T-helper 17 cell (primary cell): Measurements from ENCODE around the gene TFRC. TPM values are rescaled to one million over a fixed set of nuclear protein-coding genes. Genes with fewer than 3 reads are reported as not detected.
"Not testable (repeated sequence)": the region's sequence is repeated elsewhere in the genome, so short reads cannot be mapped to it uniquely, and the experiment has no call there.

Experiments
- ATAC-seq: fragments of 150-1000 bp; cut with Tn5 transposase; 2 replicates; pipeline ENCODE4 v1.10.0; 2021; ENCODE audit warnings: mild to moderate bottlenecking, moderate library complexity
- DNase-seq, 3 donors: peaks; one replicate each; pipeline versions ENCODE4 v3.0.0 to v3.0.0-alpha.2; 2020 to 2021
- H3K9me3 ChIP-seq: one replicate; pipeline ENCODE4 v1.7.0; 2013; ENCODE audit warnings: low read length, mild to moderate bottlenecking; ENCODE audit not compliant: control insufficient read depth, poor library complexity, severe bottlenecking
- H3K27ac Mint-ChIP-seq: one replicate; pipeline ENCODE4 v1.8.0; 2022; ENCODE audit warnings: mild to moderate bottlenecking, moderate library complexity, mixed read lengths
- H3K27me3 Mint-ChIP-seq: one replicate; pipeline ENCODE4 v1.8.0; 2022; ENCODE audit warnings: mixed read lengths
- H3K36me3 Mint-ChIP-seq: one replicate; pipeline ENCODE4 v1.8.0; 2022; ENCODE audit warnings: low read depth, mixed read lengths
- H3K4me1 Mint-ChIP-seq: one replicate; pipeline ENCODE4 v1.8.0; 2022; ENCODE audit warnings: mild to moderate bottlenecking, mixed read lengths
- H3K4me3 Mint-ChIP-seq: one replicate; pipeline ENCODE4 v1.8.0; 2022; ENCODE audit warnings: mild to moderate bottlenecking, moderate library complexity, mixed read lengths
- total RNA-seq, 4 donors: library from RNA in 2 of 4; stranded (reverse) in 2 of 4; gene quantifications; one replicate each; pipeline ENCODE4 v1.2.3 and lab custom pipeline; 2022 to 2026

The TFRC gene
- total RNA-seq, 2 donors from 2014 or later, result 218 to 221 TPM

DNA sequence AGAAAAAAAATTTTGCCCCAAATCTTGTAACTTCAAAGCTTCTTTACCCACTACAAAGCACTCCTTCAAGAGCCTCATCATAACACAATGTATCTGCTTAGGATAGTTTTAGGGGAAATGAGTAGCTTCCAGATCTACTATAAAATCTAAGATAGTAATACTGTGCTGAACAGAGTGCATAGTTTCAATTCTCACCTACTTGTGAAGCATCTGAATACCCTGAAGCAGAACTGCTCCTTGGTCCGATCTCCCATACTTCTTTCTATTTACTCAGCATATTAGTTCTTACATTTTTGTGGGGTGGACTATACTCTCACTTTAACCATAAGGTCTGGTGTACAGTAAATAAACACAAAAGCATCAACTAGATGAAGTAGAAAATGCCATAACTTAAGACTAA lies 9.6 kb downstream of the TFRC start:
- Mint-ChIP-seq H3K27me3 (no peaks in the 10 kb centered on the region), H3K36me3 (peaks cover 5% of the 10 kb centered on the region), H3K4me3 (no peak overlapping the region), H3K4me1 (peaks cover 10% of the 10 kb centered on the region), H3K27ac (no peak overlapping the region)
- ATAC-seq (no peak), DNase-seq (no peak)
- H3K9me3 ChIP-seq, result no peaks in the 10 kb centered on the region

DNA sequence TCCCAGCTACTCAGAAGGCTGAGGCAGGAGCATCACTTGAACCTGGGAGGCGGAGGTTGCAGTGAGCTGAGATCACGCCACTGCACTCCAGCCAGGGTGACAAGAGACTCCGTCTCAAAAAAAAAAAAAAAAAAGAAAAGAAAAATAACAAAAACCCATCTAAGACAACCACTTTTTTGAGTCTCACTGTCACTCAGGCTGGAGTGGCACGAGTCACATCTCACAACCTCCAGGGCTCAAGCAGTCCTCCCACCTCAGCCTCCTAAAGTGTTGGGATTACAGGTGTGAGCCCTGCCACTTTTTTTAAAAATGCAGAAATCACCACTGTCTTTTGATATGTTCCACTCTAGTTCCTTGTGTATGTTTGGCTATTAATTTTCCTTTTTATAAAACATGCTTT lies 13.1 kb downstream of the TFRC start:
- H3K9me3 ChIP-seq, ATAC-seq, H3K27ac Mint-ChIP-seq, H3K27me3 Mint-ChIP-seq, H3K4me1 Mint-ChIP-seq, H3K36me3 Mint-ChIP-seq, DNase-seq, H3K4me3 Mint-ChIP-seq: not testable (repeated sequence)

DNA sequence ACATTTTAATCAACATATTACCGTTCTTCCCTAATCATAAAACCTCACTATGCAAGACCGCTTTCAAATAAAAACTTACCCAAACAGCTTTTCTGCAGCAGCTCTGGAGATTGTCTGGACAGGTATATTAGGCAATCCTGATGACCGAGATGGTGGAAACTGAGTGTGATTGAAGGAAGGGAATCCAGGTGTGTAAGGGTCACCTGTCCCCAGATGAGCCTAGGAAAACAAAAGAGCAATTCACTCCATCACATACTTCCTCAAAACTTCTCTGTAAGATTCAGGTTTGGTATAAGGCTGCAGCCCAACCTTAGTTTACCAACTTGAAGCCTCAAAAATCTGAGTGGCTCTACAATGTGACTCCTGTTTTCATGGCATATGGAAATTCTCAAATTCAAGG lies 14.5 kb downstream of the TFRC start:
- Mint-ChIP-seq H3K27ac (no peak overlapping the region), H3K27me3 (no peaks in the 10 kb centered on the region), H3K4me3 (no peak overlapping the region), H3K36me3 (peaks cover 6% of the 10 kb centered on the region), H3K4me1 (peaks cover 3% of the 10 kb centered on the region)
- ATAC-seq (no peak), DNase-seq (no peak)
- no peaks in the 10 kb centered on the region for H3K9me3 ChIP-seq

DNA sequence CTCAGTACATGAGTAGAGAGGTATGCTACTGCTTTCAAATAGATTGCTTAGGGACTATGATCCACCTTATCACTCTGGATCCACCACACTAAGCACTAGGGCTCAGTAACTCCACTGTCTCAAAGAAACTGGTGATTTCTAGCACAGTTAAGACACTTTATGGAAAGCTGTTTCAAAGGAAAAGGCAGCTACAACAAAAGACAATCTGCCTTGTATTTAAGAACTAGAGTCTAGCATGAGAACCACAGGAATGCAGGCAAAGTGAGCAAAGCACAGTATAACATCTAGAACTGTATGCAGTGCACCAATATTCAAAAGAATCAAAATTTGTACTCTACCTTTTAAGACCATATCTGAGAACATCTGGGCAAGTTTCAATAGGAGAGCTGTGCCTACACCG lies 17.9 kb downstream of the TFRC start:
- Mint-ChIP-seq H3K4me3 (no peak overlapping the region), H3K27ac (peak overlapping the region; percentile 83), H3K36me3 (peaks cover 12% of the 10 kb centered on the region), H3K4me1 (peaks cover 5% of the 10 kb centered on the region), H3K27me3 (no peaks in the 10 kb centered on the region)
- H3K9me3 ChIP-seq, result no peaks in the 10 kb centered on the region
- no peak for DNase-seq
- ATAC-seq, result no peak

DNA sequence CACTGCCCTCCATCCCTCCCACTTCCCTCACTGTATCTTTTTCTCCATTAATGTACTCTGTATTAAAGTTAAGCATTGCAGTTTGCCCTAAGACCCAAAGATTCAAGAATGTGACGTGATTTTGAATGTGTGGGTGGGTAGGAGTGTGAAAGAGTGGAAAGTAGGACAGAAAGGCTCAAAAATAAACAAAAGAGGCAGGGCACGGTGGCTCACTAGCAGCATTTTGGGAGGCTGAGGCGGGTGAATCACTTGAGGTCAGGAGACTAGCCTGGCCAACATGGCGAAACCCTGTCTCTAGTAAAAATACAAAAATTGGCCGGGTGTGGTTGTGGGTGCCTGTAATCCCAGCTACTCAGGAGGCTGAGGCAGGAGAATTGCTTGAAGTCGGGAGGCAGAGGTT lies 18.4 kb downstream of the TFRC start:
- Mint-ChIP-seq H3K4me3 (no peak overlapping the region), H3K36me3 (peaks cover 12% of the 10 kb centered on the region)

DNA sequence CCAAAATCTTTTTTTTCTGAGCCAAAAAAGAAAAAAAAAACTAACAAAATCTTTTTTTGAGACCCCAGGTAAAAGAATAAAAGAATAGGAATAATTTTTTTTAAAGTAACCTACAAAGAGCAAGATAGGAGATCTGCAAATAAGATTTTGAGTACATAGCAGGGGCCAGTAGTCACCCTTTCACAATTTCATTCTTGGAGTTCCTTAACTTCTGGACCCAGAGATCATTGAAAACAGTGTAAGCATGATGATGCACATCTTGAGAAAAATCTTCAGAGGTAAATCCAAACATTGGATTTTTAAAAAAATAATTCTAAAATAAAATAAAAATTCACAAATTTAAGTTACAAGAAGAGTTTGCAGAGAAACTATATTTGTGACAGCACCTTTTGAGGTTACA lies 18.8 kb downstream of the TFRC start:
- H3K4me1 Mint-ChIP-seq, result peaks cover 5% of the 10 kb centered on the region
- H3K4me3 Mint-ChIP-seq, result no peak overlapping the region
- DNase-seq (no peak), ATAC-seq (no peak)
- H3K27ac Mint-ChIP-seq, result peak overlapping the region; percentile 83
- H3K27me3 Mint-ChIP-seq, result no peaks in the 10 kb centered on the region
- H3K36me3 Mint-ChIP-seq, result peaks cover 12% of the 10 kb centered on the region
- no peaks in the 10 kb centered on the region for H3K9me3 ChIP-seq

More for the DNA sequence above, 18.4 kb downstream of the TFRC start:
- peaks cover 5% of the 10 kb centered on the region for H3K4me1 Mint-ChIP-seq
- peak overlapping the region; percentile 83 for H3K27ac Mint-ChIP-seq
- ATAC-seq (no peak), DNase-seq (no peak)
- H3K9me3 ChIP-seq, result no peaks in the 10 kb centered on the region
- no peaks in the 10 kb centered on the region for H3K27me3 Mint-ChIP-seq

DNA sequence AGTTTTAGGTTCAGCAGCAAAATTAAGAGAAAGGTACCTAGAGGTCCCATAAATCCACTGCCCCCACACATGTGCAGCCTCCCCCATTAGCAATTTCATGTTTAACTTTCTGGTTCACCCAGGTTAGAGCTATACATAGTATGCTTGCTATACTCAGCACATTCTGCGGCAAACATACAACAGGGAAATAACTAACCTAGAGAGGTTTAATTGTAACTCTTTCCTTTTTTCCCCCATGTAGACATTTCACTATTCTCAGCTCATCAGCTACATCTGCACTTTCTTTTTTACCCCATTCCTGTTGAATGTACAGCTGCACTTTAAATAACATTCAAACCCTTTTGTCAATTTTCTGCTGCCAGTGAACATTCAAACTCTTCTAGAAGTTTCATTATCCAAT lies 21.1 kb downstream of the TFRC start:
- H3K9me3 ChIP-seq, result no peaks in the 10 kb centered on the region
- ATAC-seq (no peak), DNase-seq (no peak)
- H3K4me3 Mint-ChIP-seq, result no peak overlapping the region
- H3K27ac Mint-ChIP-seq, result peak overlapping the region; percentile 27
- no peaks in the 10 kb centered on the region for H3K27me3 Mint-ChIP-seq
- H3K36me3 Mint-ChIP-seq, result peaks cover 10% of the 10 kb centered on the region
- H3K4me1 Mint-ChIP-seq, result peaks cover 5% of the 10 kb centered on the region

DNA sequence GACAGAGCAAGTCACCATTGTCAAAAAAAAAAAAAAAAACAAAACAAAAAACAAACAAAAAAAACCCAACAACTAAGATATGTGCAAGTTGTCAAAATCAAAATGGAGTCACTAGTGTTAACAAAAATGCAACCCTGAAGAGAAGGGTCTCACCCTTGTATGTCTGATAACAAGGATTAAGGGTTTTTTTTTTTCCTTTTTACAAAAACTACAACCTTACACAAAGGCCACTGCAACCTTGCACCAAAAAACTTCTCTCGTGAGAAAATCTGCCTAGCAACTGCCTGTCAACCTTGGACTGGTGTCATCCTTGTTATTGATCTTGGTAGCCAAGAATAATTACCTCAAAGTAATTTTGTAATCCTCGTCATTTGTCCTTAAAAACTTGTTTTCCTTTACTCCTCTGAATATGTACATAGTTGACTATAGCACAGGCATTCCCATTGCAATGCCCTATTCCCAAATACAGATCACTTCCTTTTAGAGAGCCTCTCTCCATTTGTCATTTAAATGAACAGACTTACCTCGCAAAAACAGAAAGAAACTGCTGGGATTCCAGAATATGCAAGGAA lies 24.0 kb downstream of the TFRC start:
- Mint-ChIP-seq H3K36me3 (peaks cover 10% of the 10 kb centered on the region), H3K27me3 (no peaks in the 10 kb centered on the region), H3K4me1 (peaks cover 6% of the 10 kb centered on the region), H3K27ac (peak overlapping the region; percentile 51), H3K4me3 (no peak overlapping the region)
- ATAC-seq, result no peak
- no peak for DNase-seq
- no peaks in the 10 kb centered on the region for H3K9me3 ChIP-seq

DNA sequence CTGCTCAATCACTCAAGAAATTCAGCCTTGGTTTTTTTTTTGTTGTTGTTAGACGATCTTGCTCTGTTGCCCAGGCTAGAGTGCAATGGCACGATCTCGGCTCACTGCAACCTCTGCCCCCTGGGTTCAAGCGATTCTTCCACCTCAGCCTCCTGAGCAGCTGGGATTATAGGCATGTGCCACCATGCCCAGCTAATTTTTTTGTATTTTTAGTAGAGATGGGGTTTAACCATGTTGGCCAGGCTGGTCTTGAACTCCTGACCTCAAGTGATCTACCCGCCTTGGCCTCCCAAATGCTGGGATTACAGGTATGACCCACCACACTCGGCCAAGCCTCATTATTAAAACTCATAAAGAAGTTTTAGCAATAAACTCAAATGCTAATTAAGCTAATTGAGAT lies 25.5 kb downstream of the TFRC start:
- not testable (repeated sequence) for H3K4me1 Mint-ChIP-seq, ATAC-seq, H3K27me3 Mint-ChIP-seq, DNase-seq, H3K4me3 Mint-ChIP-seq, H3K9me3 ChIP-seq
- Mint-ChIP-seq H3K36me3 (peaks cover 10% of the 10 kb centered on the region), H3K27ac (peak overlapping the region; percentile 51)

DNA sequence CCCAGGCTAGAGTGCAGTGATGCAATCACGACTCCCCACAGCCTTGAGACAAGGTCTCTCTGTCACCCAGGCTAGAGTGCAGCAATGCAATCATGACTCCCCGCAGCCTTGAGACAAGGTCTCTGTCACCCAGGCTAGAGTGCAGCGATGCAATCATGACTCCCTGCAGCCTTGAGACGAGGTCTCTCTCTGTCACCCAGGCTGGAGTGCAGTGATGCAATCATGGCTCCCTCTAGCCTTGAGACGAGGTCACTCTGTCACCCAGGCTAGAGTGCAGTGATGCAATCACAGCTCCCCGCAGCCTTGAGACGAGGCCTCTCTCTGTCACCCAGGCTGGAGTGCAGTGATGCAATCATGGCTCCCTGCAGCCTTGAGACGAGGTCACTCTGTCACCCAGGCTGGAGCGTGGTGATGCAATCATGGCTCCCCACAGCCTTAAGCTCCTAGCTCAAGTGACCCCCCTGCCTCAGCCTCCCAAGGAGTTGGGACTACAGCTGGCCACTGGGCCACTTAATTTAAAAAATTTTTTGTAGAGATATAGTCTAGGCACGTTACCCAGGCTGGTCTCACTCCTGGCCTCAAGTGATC lies 26.1 kb downstream of the TFRC start:
- Mint-ChIP-seq H3K36me3 (peaks cover 7% of the 10 kb centered on the region), H3K4me3 (no peak overlapping the region), H3K27ac (no peak overlapping the region), H3K4me1 (peaks cover 4% of the 10 kb centered on the region), H3K27me3 (no peaks in the 10 kb centered on the region)
- ATAC-seq (peak; percentile 41), DNase-seq (no peak)
- H3K9me3 ChIP-seq, result no peaks in the 10 kb centered on the region

DNA sequence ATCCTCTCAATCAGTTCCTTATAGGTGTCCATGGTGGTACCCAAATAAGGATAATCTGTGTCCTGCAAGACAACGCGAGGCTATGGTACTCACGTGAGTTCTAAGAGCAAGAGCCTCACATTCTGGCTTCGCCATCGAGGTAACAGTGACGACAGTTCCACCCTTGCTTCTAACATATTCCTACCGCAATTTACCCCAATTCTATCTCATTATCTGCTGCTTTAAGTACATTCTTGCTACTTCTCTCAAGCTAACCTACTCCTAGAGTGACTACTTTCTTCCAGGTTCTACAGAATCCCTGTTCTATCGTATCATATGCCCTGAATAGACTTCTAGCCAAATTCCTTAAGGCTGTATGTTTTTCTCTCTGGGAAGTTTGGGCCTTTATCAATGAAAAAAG lies 26.6 kb downstream of the TFRC start:
- ATAC-seq (no peak), DNase-seq (no peak)
- H3K4me3 Mint-ChIP-seq, result no peak overlapping the region
- no peaks in the 10 kb centered on the region for H3K9me3 ChIP-seq
- H3K36me3 Mint-ChIP-seq, result peaks cover 6% of the 10 kb centered on the region
- peaks cover 4% of the 10 kb centered on the region for H3K4me1 Mint-ChIP-seq
- no peaks in the 10 kb centered on the region for H3K27me3 Mint-ChIP-seq
- no peak overlapping the region for H3K27ac Mint-ChIP-seq

DNA sequence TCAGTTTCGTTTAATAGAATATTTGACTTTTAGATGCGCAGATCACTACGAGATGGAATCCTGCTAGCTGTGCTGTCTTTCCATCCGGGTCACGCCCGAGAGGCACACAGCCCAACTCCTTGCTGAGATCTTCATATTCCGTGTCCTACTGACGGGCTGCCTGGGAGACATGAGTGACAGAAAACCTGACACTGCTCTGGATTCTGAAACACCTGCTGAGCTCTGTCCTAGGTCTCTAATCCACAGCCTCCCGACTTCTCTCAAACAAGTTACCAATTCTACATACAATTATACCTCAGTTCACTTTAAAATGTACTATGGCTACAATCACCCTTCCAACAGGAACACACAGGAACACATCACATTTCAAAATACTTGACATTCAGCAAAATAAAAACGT lies 27.2 kb downstream of the TFRC start:
- DNase-seq, result no peak
- Mint-ChIP-seq H3K27me3 (no peaks in the 10 kb centered on the region), H3K27ac (no peak overlapping the region), H3K4me1 (peaks cover 4% of the 10 kb centered on the region), H3K36me3 (peaks cover 4% of the 10 kb centered on the region), H3K4me3 (no peak overlapping the region)
- H3K9me3 ChIP-seq, result no peaks in the 10 kb centered on the region
- ATAC-seq, result no peak

DNA sequence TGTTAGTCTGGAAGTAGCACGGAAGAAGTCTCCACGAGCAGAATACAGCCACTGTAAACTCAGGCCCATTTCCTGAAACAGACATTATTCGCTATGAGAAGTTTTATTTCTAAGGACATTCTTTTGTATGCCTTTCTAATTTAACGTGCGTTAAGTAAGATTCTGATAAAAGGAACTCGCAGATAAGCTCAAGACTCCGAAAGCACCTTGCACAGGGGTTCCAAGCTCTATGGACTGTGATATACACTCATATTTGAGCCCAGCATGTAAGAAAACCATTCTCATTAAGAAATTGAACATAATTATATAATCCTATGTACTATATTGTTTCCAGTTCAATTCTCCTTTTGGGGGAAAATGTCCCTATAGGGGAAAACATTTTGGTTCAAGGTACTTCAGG lies 28.4 kb downstream of the TFRC start:
- no peak overlapping the region for H3K27ac Mint-ChIP-seq
- H3K4me3 Mint-ChIP-seq, result no peak overlapping the region
- peaks cover 4% of the 10 kb centered on the region for H3K36me3 Mint-ChIP-seq
- H3K4me1 Mint-ChIP-seq, result peaks cover 4% of the 10 kb centered on the region
- H3K27me3 Mint-ChIP-seq, result no peaks in the 10 kb centered on the region
- DNase-seq (no peak), ATAC-seq (no peak)
- H3K9me3 ChIP-seq, result no peaks in the 10 kb centered on the region

DNA sequence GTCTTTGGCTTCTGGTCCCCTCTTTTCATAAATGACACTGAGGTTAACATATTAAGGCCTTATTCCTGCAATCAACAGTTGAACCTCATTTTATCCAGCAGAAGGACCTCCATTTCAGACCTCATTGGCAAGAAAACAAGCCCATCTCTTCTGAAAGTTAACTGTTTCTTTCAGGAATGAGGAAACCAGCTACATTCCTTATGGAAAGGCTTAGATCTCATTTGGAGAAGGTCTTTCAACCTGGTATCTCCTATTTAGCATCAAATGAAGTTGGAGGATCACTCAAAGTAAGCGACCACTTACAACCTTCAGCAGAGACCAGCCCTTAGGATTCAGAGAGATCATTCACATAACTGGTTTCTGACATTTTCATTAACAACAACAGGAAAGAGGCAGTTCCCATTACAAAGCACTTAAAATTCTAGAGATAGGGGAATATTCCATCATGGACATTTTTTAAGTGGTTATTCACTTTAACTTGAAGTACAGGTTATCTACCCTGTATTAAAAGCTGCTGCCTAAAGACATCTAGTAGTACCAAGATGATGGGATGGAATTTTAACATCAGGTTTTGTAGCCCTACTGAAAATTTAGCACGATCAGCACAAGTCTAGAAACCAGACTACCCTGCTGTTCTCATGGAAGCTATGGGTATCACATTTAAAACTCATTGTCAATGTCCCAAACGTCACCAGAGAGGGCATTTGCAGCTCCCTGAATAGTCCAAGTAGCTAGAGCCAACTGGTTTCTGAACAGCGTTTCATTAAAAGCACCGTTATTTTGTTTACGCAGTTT lies 30.4 kb downstream of the TFRC start:
- H3K4me1 Mint-ChIP-seq, result peaks cover 4% of the 10 kb centered on the region
- H3K4me3 Mint-ChIP-seq, result no peak overlapping the region
- DNase-seq (no peak), ATAC-seq (no peak)
- peak overlapping the region; percentile 67 for H3K27ac Mint-ChIP-seq
- no peaks in the 10 kb centered on the region for H3K27me3 Mint-ChIP-seq
- no peaks in the 10 kb centered on the region for H3K9me3 ChIP-seq
- H3K36me3 Mint-ChIP-seq, result peaks cover 6% of the 10 kb centered on the region
